Measurements from ENCODE around the gene HNRNPAB. TPM values are rescaled to one million over a fixed set of nuclear protein-coding genes. Genes with fewer than 3 reads are reported as not detected.

The HNRNPAB gene
- total RNA-seq = 118 and 120 TPM in 2 replicates

DNA sequence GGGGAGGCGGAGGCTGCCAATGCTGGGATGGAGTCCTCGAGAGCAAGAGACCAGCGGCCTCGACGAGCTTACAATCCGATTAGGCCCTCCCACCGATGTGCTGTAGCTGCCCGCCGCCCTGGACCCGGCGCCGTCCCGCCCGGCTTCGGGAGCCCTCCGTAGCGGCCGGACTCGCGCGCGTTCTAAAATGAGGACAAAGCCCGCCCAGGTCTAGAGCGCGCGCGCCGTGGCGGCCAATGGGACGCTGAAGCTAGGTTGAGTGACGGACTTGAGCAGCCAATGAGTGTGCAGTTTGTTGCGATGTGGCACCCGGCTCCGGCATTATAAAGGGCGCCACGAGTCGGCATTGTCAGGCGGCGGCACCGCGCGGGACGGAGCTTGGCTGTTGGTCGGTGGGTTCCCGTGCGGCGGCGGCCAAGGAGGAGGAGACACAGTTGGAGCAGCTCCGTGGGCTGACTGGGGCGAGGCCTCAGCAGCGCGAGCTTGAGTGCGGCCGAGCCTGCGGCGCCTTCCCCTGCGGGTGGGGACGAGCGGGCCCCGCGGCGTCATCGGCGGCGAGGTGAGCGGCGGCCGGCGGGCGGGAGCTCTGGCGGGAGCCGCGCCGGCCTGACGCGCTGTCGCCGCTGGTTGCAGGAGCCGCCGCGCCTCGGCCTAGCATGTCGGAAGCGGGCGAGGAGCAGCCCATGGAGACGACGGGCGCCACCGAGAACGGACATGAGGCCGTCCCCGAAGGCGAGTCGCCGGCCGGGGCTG lies at the start of gene HNRNPAB:
HNRNPAB (plus strand) TSS at position 352 of the 753 bp plus-strand sequence; CDS start at position 657, 305 bp downstream.
- intact Hi-C loops (cut with micrococcal nuclease) = loop anchor here (1.0 to 10.0 kb wide), 4 partner anchors 28 to 420 kb away; partner anchors contain the start of genes CLK4, N4BP3, NHP2 and PHYKPL
- H3K27ac Mint-ChIP-seq = peak within 1 kb of the TSS; percentile 95
- TF ChIP-seq, protein P1, sequence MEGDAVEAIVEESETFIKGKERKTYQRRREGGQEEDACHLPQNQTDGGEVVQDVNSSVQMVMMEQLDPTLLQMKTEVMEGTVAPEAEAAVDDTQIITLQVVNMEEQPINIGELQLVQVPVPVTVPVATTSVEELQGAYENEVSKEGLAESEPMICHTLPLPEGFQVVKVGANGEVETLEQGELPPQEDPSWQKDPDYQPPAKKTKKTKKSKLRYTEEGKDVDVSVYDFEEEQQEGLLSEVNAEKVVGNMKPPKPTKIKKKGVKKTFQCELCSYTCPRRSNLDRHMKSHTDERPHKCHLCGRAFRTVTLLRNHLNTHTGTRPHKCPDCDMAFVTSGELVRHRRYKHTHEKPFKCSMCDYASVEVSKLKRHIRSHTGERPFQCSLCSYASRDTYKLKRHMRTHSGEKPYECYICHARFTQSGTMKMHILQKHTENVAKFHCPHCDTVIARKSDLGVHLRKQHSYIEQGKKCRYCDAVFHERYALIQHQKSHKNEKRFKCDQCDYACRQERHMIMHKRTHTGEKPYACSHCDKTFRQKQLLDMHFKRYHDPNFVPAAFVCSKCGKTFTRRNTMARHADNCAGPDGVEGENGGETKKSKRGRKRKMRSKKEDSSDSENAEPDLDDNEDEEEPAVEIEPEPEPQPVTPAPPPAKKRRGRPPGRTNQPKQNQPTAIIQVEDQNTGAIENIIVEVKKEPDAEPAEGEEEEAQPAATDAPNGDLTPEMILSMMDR (IDR thresholded peaks at IDR 0.05) = no peak
- no peaks in the 10 kb centered on the region for H3K27me3 Mint-ChIP-seq
- POLR2A ChIA-PET = interaction anchor here (0.6 to 2.4 kb wide), 28 partner anchors 9 to 1842 kb away, joined by 3 to 21 read pairs (median 4); partner anchors contain the start of genes HNRNPH1, KIAA1191, NHP2 and PHYKPL
- DNase-seq = peak; percentile 95
- H3K9me3 Mint-ChIP-seq = no peaks in the 10 kb centered on the region
- H3K36me3 Mint-ChIP-seq (ENCODE audit: low read depth) = peaks cover 40% of the 10 kb centered on the region
- peaks cover 28% of the 10 kb centered on the region for H3K4me1 Mint-ChIP-seq
- peak; percentile 80 for ATAC-seq (ENCODE audit: low read depth)
- peak within 1 kb of the TSS; percentile 95 for H3K4me3 Mint-ChIP-seq
- CTCF ChIA-PET = interaction anchor here (0.9 to 1.3 kb wide), 2 partner anchors 30 to 129 kb away, joined by 3 to 5 read pairs; no protein-coding TSS in a partner anchor

DNA sequence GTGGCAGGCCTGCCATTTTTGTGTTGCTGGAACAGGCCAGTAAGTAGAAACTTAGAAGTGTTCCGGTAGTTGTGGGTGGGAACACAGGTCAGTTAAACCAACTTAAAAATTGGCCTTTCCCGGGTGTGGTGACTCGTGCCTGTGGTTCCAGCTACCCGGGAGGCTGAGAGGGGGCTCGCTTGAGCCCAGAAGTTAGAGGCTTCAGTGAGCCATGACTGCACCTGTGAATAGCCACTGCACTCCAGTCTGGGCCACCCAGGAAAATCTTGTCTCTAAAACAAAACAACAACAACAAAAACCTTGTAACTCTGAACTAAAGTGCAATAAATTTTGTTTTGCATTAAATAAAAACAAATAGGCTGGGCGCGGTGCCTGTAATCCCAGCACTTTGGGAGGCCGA lies 49.3 kb upstream of the HNRNPAB start:
- Mint-ChIP-seq H3K36me3 (ENCODE audit: low read depth) (peaks cover 27% of the 10 kb centered on the region), H3K4me1 (peaks cover 34% of the 10 kb centered on the region), H3K4me3 (no peak overlapping the region), H3K9me3 (no peaks in the 10 kb centered on the region), H3K27ac (no peak overlapping the region), H3K27me3 (no peaks in the 10 kb centered on the region)
- TF ChIP-seq, protein P1 (IDR thresholded peaks at IDR 0.05) = no peak
- no peak for DNase-seq
- no peak for ATAC-seq (ENCODE audit: low read depth)
- CTCF ChIA-PET = interaction anchor here (3.9 kb wide), 1 partner anchor 79 kb away, joined by 30 read pairs; no protein-coding TSS in a partner anchor
- POLR2A ChIA-PET = interaction anchor here (1.0 to 2.2 kb wide), 2 partner anchors 34 to 49 kb away, joined by 3 to 12 read pairs; partner anchors contain the start of gene HNRNPAB
- intact Hi-C loops (cut with micrococcal nuclease) = loop anchor here (10.0 kb wide), 1 partner anchor 550 kb away; the partner anchor contains the start of gene B4GALT7

DNA sequence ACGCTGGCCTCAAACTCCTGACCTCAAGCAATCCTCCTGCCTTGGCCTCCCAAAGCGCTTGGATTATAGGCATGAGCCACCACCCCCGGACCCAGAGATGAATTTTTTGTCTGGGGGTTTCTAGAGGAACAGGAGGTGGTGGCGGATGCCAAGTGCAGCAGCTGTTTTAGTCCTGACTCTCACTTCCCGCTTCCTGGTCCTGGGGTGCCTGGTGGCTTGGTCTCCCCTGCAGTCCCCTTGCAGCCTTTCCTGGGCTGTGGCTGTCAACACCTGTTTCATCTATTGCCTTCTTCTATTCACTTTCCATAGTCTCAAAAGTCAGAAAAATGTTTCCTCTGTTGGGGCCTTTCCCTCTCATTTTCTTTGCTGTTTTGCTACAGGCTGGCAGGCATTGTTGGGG lies 44.2 kb upstream of the HNRNPAB start:
- TF ChIP-seq, protein P1 (IDR thresholded peaks at IDR 0.05) = no peak
- CTCF ChIA-PET = interaction anchor here (1.2 kb wide), 1 partner anchor 13 kb away, joined by 4 read pairs; no protein-coding TSS in a partner anchor
- Mint-ChIP-seq H3K4me1 (peaks cover 10% of the 10 kb centered on the region), H3K27ac (no peak overlapping the region), H3K9me3 (no peaks in the 10 kb centered on the region), H3K4me3 (no peak overlapping the region), H3K36me3 (ENCODE audit: low read depth) (no peaks in the 10 kb centered on the region), H3K27me3 (peaks cover 8% of the 10 kb centered on the region)
- intact Hi-C loops (cut with micrococcal nuclease) = no loop called here
- POLR2A ChIA-PET = no interaction called here
- ATAC-seq (ENCODE audit: low read depth) (no peak), DNase-seq (no peak)

DNA sequence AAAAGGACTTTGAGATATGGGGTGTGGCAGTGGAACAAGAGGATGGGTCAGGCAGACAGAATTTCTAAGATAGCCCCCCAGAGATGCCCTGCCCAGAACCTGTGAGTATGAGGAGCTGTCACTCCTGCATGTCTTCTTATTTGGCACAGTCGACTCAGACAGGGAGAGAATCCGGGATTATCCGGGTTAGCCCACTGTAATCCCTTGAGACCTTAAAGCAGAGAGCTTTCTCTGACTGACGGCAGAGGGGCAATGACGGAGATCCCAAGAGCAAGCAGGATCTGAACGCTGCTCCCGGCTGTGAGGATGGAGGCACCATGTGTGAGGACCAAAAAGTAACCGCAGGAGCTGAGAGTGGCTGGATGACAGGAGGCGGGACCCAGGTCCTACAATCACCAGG lies 41.9 kb upstream of the HNRNPAB start:
- POLR2A ChIA-PET = interaction anchor here (1.0 kb wide), 1 partner anchor 86 kb away, joined by 3 read pairs; no protein-coding TSS in a partner anchor
- peaks cover 8% of the 10 kb centered on the region for H3K27me3 Mint-ChIP-seq
- no peak overlapping the region for H3K27ac Mint-ChIP-seq
- no peaks in the 10 kb centered on the region for H3K36me3 Mint-ChIP-seq (ENCODE audit: low read depth)
- DNase-seq (no peak), ATAC-seq (ENCODE audit: low read depth) (no peak)
- no peak overlapping the region for H3K4me3 Mint-ChIP-seq
- H3K4me1 Mint-ChIP-seq = peaks cover 10% of the 10 kb centered on the region
- intact Hi-C loops (cut with micrococcal nuclease) = no loop called here
- CTCF ChIA-PET = interaction anchor here (1.1 to 3.3 kb wide), 2 partner anchors 82 to 86 kb away, joined by 3 to 26 read pairs; no protein-coding TSS in a partner anchor
- TF ChIP-seq, protein P1 (IDR thresholded peaks at IDR 0.05) = no peak
- H3K9me3 Mint-ChIP-seq = no peaks in the 10 kb centered on the region

All from activated B cell treated with CpG ODN at 0.5 μM for 24 hours (primary cell).